Sigmoid colon (tissue), 4 donors: Measurements from ENCODE around the gene VGLL1.

Source experiments
- CTCF ChIP-seq, 4 experiments: fragments of 450-650 bp in 3 of 4; fragments of 200-600 bp in 1 of 4; IDR thresholded peaks; one replicate each; pipeline ENCODE4 v1.5.1; 2016 to 2019; ENCODE audit warnings: antibody characterized with exemption in 4 of 4, mild to moderate bottlenecking in 3 of 4, moderate library complexity in 2 of 4
- EP300 ChIP-seq, 4 donors: sonication (generic); formaldehyde crosslinking; IDR thresholded peaks; one replicate each; pipeline ENCODE4 v1.6.1; 2017; ENCODE audit warnings: antibody characterized with exemption in 4 of 4

- TF ChIP-seq CTCF (IDR thresholded peaks at IDR 0.05) = no peak
- TF ChIP-seq EP300 (IDR thresholded peaks at IDR 0.05) = no peak
Measured at GRCh38 chrX:136598631-136599030, 66.6 kb downstream of the VGLL1 start.
